ENCODE results near the gene DCAKD. TPM values are rescaled to one million over a fixed set of nuclear protein-coding genes. Genes with fewer than 3 reads are reported as not detected.
A peak's percentile ranks its signal among the peaks of the same experiment; 100 is the strongest.

The DCAKD gene
- total RNA-seq, 1 experiment from 2014 or later: 86.0 TPM

DNA sequence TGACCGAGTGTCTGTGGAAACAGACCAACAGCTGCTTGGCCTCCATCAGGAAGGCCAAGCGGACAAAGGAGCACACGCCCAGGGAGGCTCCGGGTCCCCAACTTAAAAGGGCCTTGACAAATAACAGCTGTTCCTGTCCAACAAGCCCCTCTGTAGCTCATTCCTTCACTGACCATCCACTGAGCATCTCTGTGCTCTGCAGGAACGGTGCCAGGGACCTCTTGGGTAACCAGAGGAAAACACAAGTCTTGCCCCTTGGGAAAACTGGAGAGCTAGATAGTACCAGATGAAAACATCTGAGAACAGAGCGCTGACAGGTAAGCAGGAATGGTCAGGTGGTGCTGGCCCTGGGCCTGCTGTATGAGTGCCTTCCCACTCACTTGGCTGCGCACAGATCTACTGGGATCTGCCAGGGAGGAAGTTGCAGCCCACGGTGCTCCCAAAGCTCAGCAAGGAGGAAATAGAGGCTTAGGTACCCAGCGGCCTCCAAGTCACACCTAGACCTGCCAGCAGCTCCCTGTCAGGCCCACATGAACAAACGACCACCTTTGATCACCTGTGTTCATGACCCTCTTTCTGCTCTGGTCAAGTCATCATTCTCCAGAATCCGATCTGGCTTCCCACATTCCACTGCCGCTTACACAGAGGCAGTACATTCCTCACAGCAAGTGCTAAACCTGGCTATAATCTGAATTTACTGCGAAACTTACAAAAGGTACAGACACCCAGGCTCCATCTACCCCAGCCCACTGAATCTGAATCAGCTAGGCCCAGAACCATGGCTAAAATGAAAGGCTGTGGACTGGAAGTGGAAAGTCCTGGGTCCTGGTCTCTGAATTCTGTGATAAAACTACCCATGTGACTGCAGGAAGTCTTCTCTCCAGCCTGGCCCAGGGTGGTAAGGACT, 12.5 kb downstream of the DCAKD start:
- in situ Hi-C loops (cut with HindIII; ENCODE audit: low pct_unique_long_range_greater_than_20kb, low sequenced_read_pairs): no loop called here
- no peak for DNase-seq (ENCODE audit: low read depth)

- DNase-seq (ENCODE audit: low read depth): no peak
- in situ Hi-C loops (cut with HindIII; ENCODE audit: low pct_unique_long_range_greater_than_20kb, low sequenced_read_pairs): no loop called here
Observed at GRCh38 chr17:45036691-45037090, 14.7 kb downstream of the DCAKD start.

- DNase-seq (ENCODE audit: low read depth): no peak
- in situ Hi-C loops (cut with HindIII; ENCODE audit: low pct_unique_long_range_greater_than_20kb, low sequenced_read_pairs): no loop called here
Observed at GRCh38 chr17:45035848-45036247, 15.6 kb downstream of the DCAKD start.

DNA sequence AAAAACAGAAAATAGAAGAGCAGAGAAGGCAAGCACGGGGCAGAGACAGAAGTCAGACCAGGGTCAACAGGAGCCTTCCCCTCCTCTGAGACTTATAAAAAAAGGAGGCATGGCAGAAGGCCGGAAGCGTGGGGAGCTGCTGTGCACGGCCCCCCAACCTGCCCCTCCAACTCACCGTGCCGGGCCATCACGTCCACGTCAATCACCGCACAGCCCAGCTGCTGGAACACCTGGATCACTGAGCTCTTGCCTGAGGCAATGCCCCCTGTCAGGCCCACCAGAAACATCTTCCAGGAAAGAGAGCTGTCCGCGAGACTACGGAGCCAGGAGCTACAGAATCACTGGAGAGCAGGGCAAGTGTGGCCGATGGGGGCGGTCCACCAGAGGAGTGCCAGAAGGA, 16.8 kb downstream of the DCAKD start:
- DNase-seq (ENCODE audit: low read depth): no peak
- in situ Hi-C loops (cut with HindIII; ENCODE audit: low pct_unique_long_range_greater_than_20kb, low sequenced_read_pairs): no loop called here

GRCh38 chr17:45032174-45032541, 19.3 kb downstream of the DCAKD start:
- in situ Hi-C loops (cut with HindIII; ENCODE audit: low pct_unique_long_range_greater_than_20kb, low sequenced_read_pairs): no loop called here
- no peak for DNase-seq (ENCODE audit: low read depth)

DNA sequence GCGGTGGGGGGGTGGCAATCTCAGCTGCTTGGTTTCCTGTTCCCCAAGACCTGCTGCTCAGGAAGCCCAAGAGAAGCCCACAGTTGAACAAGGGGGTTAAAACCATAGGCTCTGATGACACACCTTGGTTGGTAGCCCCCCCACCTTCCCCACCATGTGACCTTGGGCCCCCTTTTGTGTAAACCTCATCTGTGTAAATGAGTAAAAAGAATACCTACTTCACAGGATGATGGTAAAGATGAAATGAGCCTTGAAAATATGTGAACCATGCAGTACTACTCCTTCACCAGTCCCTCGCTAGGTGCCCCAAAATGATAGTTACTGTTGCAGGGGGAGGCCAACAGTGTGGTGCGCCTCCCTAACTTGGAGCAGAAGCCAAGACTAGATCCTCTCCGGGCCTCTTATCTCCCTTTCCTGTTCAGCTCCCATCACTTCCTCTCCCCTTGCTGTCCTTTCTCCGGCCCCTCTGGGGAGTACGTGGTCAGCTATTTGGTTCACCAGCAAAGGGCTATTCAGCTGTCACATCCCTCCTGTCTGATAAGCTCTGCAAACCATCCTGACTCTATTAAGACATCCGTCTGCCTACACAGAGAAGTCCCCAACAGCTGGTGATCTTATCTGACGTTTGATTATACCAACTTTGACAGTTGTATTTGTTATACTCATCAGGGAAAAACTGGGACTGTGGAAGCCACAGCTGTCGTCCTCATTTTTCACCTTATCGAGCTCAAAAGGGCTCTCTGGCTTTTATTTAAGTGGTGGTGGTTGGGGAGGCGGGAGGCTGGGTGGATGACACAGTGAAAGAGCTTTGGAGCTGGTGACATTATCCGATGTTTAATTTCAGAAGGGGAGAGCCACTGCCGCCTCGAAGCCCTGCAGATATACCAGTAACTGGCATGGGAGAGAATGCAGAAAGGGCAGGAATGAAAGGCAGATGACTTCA, 19.9 kb downstream of the DCAKD start:
- DNase-seq (ENCODE audit: low read depth): no peak
- in situ Hi-C loops (cut with HindIII; ENCODE audit: low pct_unique_long_range_greater_than_20kb, low sequenced_read_pairs): no loop called here

GRCh38 chr17:45030733-45031132, 20.7 kb downstream of the DCAKD start:
- in situ Hi-C loops (cut with HindIII; ENCODE audit: low pct_unique_long_range_greater_than_20kb, low sequenced_read_pairs): no loop called here
- DNase-seq (ENCODE audit: low read depth): no peak

GRCh38 chr17:45029758-45030423, 21.5 kb downstream of the DCAKD start:
- no peak for DNase-seq (ENCODE audit: low read depth)
- in situ Hi-C loops (cut with HindIII; ENCODE audit: low pct_unique_long_range_greater_than_20kb, low sequenced_read_pairs): no loop called here

DNA sequence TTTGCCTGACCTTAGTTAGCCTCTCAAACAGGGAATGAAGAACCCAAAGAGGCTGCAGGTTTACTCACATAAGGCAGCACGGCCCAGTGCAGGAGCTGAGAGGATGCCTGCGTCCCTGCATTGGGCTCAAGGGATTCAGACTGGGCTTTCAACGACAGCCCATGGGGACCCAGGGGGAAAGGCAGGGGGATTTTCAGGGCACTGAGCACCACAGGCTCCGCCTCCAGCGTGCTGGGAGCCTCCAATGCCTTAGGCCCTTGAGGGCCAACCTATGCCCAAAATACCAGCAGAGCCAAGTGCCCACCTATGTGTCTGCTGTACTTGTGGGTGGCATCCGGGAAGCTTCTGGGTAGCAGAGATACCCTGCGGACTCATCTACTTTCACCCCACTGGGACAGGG, 22.3 kb downstream of the DCAKD start:
- no peak for DNase-seq (ENCODE audit: low read depth)
- in situ Hi-C loops (cut with HindIII; ENCODE audit: low pct_unique_long_range_greater_than_20kb, low sequenced_read_pairs): no loop called here

DNA sequence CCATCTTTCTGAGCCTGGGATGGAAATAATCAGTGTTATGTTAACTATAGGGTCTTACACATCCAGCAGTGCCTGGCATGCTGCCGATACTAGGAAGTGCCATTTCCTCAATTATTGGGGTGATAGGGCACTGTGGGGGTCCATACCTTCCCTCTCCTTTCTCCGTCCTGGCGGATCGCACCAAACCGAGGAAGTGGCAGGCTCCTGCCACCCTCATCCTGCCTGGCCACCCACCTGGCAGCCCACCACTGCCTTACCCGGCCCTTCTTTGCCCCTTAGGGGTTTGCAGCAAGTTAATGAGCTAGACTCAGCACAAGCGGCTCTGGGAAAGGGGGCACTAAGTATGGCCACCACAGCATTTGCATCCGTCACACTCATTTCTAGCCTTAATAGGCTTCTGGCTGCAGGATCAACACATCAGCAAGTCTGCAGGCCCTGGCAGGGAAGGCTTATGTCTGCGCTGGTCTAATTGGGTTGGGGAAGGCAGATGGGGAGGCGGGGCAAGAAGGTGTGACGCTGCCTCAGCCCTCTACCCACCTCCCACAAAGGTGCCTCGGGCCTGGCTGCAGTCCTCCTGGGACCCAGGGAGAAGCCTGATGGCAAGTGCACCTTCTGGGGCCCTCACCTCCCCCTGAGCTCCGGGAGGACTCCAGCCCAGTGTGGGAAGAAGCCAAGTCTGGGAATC, 28.6 kb downstream of the DCAKD start:
- in situ Hi-C loops (cut with HindIII; ENCODE audit: low pct_unique_long_range_greater_than_20kb, low sequenced_read_pairs): no loop called here
- no peak for DNase-seq (ENCODE audit: low read depth)

GRCh38 chr17:45022288-45022648, 29.2 kb downstream of the DCAKD start:
- in situ Hi-C loops (cut with HindIII; ENCODE audit: low pct_unique_long_range_greater_than_20kb, low sequenced_read_pairs): no loop called here
- DNase-seq (ENCODE audit: low read depth): no peak

DNA sequence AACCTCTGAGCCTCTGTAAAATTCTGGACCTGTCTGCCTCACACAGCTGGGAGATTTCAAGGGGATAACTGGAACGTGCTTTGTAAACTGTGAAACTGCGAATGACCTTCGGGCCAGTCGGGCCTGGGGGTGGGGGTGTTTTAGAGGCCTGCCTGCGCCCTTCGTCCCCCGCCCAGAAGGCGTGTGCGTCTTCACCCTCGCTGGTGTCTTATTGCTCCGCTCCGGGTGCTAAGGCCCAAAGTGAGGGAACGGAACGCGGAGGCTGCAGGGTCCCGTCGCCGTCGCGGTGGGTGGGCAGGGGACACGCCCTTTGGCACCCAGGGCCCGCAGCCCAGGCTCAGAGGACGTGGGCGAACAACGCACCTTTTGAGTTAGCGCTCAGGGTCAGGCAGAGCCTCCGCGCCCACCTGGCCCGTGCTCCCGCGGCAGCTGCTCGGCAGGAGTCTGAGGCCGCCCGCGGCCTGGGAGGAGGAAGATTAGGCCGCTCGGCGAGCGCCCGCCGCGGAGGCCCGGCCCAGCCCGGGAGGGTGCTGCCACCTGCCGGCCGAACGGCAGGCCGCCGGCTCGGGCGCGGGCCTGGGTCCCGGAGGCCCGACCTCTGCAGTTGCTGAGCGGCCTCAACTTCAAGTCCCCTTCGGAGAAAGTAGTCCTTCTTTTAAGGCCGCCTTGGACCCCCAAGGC, 29.7 kb downstream of the DCAKD start:
- in situ Hi-C loops (cut with HindIII; ENCODE audit: low pct_unique_long_range_greater_than_20kb, low sequenced_read_pairs): no loop called here
- DNase-seq (ENCODE audit: low read depth): peak; percentile 44

DNA sequence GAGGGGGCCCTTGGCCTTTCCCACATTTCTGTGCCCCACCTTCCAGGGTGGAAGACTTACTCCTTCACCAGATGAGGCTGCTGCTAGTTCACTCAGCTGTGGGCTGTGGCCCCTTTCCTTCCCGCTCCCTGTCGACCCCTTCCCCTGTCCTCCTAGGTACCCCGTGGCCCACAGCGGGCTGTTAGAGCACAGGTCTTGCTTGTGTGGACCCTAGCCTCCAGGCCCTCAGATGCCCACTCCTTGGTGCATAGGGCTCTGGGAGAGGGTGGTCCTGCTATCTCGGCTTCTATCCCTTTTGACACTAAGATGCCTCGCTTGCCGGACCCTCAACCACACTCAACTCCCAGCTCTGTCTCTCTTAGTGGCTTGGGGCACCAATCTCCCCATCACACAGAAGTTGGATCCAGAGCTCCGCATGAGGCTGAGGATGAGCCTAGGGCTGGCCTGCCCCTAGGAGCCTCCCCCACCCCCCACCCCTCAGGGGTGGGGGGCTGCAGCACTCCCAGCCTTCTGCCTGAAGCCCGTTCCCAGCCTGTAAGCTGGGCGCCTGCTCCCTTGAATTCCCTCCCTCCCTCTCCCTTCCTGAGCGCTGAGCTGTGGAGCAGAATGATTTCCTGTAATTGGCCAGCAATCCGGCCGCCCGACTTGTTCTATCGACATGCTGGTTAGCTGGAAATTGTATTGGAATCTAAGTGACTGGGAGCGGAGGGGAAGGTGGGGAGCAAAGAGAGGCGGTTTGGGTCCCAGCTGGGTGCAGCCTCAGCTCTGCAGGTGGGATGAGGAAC, 30.9 kb downstream of the DCAKD start:
- no peak for DNase-seq (ENCODE audit: low read depth)
- in situ Hi-C loops (cut with HindIII; ENCODE audit: low pct_unique_long_range_greater_than_20kb, low sequenced_read_pairs): no loop called here

GRCh38 chr17:45018848-45019711, 32.4 kb downstream of the DCAKD start:
- in situ Hi-C loops (cut with HindIII; ENCODE audit: low pct_unique_long_range_greater_than_20kb, low sequenced_read_pairs): no loop called here
- DNase-seq (ENCODE audit: low read depth): peak; percentile 45

- in situ Hi-C loops (cut with HindIII; ENCODE audit: low pct_unique_long_range_greater_than_20kb, low sequenced_read_pairs): no loop called here
- DNase-seq (ENCODE audit: low read depth): no peak
Observed at GRCh38 chr17:45018514-45018847, 33.0 kb downstream of the DCAKD start.

- in situ Hi-C loops (cut with HindIII; ENCODE audit: low pct_unique_long_range_greater_than_20kb, low sequenced_read_pairs): no loop called here
- no peak for DNase-seq (ENCODE audit: low read depth)
Observed at GRCh38 chr17:45016823-45017222, 34.6 kb downstream of the DCAKD start.

All from Caki2 (cell line).